Stimulated activated CD8-positive, alpha-beta memory T cell treated with anti-CD3 and anti-CD28 coated beads, Interleukin-15, amount 100 ng/mL, for 1 hour (primary cell): ENCODE results near the gene COL9A2.

ENCODE experiments used
- DNase-seq: peaks from one replicate; pipeline ENCODE4 v3.0.0-alpha.2; 2020; ENCODE audit warnings: low read depth

COL9A2 gene

DNA sequence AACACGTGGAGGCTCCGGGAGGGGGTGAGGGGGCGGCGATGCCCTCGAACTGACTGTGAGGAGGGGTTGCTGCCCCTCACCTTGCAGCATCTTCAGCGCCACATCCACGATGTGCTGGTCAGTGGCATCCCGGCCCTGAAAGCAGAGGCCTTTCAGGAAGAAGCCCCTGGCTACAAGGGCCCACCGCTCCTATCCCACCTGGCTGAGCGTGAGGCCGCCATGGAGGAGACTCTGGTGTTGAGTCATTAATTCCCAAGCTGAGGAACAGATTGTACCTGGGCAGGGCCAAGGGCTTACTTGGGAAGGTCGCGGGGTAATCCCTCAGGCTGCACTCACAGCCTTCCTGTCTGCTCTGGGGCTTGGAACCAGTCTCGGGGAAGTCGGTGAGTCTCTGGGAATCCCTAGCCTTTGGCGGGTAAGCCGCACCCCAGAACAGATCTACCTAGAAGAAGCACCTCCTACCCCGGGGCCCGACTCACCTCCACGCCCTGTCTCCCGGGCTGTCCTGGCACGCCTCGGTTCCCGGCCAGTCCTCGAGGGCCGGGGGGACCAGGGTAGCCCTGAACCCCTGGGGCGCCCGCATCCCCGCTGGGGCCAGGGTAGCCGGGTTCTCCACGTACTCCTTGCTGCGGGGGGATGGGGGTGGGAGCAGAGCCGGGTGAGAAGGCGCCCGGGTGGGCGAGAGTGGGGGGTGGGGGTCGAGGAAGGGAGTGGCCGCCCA, 13.9 kb downstream of the COL9A2 start:
- no peak for DNase-seq

DNA sequence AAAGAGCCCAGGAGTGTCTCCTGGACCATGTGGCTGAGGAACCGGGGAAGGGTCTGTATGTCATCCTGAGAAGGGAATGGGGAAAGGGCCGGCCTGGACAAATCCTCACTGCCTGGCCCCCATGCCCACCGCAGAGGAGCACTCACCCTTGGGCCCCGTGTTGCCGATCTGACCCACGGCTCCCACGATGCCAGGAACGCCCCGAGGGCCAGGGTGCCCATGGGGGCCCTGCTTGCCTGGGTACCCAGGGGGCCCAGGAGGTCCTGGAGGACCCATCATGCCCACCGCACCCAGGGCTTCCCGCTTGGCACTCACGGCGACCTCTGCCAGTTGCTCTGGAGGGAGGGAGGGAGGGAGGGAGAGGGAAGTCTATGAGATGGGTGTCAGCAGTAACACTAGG, 14.6 kb downstream of the COL9A2 start:
- DNase-seq: no peak

DNA sequence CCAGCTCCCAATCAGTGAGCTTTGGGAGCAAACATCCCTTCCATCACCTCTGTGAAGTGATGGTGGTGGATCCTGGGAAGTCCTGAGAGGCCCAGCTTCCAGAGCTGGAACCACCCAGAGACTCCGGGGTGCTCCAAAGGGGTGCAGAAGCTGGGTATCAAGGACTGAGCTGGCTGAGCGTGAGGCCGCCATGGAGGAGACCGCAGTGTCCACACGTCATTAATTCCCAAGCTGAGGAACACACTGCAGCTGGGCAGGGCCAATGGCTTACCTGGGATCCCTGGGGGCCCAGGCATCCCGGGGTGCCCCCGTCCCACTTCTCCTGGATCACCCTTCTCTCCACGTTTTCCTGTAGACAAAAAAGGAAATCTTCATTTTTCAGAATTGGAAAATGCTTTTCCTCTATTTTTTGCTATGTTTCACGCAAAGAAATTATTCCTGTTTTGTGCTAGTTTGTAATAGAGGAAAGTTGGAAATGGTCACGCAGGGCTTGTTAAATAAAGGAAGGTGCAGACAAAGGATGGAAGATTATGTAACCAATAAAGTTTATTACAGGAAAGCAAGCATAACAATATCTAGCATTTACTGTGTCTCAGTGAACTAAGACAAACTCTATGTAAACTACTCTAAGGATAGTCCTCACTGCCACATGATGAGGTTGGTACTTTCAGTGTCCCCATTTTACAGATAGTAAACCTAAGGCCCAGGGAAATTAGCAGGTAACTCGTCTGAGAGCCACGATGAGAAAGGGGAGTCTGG, 15.4 kb downstream of the COL9A2 start:
- no peak for DNase-seq

DNA sequence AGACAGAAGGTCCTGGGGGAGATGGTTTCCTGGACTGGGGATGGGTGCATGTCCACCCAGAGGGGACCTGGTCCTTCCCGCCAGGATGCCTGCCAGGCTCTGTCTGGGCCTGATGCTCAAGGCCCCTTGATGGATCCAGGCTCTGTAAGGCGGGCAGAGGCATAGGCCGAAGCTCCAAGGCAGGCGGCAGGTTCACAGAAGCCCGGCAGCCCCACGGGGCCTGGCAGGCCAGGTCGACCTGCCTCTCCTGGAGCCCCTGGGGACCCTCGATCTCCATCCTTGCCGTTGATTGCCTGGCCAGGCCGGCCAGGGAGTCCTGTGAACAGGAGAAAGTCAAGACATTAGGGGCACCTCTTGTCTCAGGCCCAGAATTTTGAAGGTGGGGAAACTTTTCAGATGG, 16.0 kb downstream of the COL9A2 start:
- no peak for DNase-seq

DNA sequence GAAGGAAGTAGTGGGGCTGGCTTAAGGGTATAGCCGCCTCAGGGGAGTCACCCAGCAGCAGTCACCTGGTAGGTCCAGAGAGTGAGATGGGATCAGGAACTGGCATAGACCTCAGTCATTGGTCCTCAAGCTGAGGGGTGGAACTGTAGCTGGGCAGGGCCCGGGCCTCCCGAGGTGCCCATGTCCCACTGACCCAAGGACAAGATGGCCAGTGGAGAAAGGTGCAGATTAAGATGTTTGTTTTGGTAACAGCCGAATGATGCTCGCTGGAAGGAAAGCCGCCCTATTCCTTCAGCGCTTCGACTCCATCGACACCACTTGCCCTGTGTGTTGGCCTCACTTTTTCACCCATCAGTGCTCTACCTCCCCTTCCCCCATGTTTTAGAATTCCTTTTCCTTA, 16.4 kb downstream of the COL9A2 start:
- no peak for DNase-seq

DNA sequence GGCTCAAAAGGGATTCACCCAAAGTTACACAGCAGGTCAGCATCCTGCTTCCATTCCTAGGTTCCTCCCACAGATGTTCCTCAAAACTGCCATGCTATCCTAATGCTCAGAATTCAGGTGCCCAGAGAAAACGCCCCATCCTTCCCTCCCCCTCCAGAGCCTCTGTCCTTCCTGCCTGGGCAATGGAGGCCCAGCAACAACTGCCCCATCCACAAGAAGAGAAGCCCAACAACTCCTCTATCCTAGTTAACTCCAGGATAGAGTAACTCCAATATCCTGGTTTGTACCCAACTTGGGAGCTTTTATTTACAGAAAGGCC, 16.9 kb downstream of the COL9A2 start:
- no peak for DNase-seq

DNA sequence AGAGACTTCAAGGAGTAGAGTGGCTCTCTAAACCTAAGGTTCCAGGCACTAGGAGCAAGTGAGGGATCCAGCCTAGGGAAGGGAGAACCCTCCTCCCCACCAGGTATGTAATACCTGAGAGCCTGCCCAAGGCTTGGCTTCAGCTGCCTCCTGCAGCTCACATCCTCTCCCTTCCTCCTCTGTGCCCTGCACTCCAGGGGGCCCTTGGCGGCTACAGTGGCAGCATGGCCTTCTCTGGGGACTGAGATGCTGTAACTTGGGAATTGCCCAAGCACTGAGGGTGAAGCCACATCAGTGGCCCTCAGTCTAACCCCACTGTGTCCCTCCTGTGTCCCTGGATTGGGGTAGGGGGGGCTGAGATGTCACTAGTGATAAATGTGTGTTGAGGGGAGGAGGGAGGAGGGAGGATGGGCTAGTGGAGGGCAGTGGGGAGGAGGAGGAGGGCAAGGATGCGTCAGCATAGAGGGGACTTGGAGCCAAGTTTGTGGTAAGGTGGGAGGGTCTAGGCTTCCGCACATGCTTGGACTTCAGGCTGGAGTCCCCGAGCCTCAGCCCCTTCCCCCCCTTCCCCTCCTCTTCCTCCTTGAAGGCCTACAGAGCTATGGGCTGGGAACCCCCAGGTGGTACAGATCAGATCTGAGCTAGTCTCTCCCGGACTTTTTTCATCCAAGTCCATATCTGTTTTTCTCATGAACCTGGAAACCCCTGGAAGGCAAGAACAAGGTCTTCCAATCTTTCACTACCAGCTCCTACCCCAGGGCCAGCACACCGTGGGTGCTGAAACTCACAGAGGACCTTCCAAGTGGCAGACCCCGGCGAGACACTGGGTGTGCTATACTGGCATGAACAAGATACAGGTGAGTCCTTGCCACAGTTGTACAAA, 17.5 kb downstream of the COL9A2 start:
- no peak for DNase-seq

DNA sequence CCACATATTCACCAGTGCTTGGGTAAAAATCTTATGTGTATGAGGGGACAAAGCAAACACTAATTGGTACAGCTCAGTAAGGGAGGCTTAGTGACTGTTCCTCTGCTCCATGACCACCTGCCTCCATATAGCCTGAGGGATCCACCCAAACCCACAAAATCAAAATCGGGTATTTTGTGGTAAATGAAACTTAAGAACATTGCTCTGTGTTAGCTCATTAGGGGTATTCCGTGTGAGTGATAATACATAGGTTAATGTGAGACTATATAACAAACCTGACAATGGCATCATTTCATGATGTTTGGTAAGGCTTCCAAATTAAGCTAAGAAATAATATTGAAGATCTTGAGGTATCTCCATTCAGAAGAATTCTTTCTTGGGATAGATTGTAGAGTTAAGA, 25.8 kb downstream of the COL9A2 start:
- DNase-seq: no peak

DNA sequence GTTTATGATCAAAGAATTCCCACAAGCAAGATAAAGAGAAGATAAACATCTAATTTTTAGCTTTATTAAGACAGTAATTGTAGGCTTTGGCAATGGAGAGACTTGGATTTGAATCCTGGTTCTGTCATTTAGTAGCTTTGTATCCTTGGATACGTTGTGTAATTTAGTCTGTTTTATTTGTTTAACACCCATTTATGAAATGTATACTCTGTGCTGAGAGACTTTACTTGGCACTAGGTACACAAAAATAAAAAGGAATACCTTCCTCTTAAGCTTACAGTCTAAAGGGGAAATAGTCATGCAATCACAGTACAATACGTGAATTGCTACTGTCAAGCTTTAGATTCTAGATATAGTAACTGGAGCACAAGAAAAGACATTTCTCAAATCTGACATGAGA, 35.2 kb downstream of the COL9A2 start:
- no peak for DNase-seq

DNA sequence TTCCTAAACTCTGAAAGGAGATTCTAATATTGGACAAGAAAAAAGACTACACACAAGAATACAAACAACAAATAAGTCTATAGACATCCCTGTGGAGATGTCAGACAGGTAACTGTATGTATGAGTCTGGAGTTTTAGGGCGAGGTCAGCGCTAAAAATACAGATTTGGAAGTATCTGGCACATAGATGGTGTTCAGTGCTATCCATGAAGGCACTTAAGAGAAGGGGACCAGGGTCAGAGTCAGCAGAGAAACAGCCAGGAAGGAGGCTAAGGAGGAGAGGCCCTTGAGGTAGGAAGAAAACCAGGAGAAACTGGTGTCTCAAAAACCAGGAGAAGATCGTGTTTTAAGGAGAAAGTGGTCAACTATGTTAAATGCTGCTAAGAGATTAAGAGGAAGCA, 41.0 kb downstream of the COL9A2 start:
- DNase-seq: no peak

DNA sequence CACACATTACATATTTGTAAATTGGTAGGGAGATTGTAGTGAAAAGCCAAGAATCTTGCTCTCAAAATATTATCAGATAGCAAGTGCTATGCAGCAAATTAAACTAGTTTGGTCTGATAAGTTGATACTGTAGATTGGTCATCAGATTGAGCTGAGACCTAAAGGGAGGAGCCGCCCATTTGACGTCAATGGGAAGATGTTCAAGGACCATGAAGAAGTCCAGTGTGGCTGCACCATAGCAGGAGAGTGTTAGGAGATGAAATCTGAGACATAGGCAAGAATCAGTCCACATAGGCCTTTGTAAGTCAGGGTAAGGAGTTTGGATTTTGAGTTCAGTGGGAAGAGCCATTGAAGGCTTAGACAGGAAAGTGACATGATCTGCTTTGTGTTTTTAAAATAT, 42.8 kb downstream of the COL9A2 start:
- DNase-seq: no peak

DNA sequence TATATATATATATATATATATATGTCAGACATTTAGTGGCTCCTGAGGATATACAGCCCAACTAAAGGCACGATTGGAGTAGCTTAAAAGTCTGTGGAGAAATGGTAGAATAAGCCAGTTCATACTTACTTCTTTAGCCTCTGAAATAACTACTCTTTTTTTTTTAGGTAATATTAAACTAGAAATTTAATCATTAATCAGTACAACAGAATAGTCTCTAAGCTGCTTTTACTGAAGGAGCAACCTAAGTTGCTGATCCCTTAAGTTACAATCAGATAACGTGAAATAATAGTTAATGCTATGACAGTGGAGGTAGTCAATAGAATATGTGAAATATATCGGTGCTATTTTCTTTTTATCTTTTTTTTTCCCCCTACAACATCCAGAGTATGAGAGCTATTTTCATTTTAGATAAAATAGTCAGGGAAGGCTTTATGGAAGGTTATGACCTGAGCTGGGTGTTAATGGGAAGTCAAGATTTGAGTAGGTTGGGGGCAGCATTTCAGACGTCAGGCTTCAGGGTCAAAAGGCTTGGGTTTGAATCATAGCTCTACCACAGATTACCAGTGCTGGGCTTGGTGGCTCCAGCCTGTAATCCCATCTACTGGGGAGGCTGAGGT, 43.4 kb downstream of the COL9A2 start:
- DNase-seq: no peak

DNA sequence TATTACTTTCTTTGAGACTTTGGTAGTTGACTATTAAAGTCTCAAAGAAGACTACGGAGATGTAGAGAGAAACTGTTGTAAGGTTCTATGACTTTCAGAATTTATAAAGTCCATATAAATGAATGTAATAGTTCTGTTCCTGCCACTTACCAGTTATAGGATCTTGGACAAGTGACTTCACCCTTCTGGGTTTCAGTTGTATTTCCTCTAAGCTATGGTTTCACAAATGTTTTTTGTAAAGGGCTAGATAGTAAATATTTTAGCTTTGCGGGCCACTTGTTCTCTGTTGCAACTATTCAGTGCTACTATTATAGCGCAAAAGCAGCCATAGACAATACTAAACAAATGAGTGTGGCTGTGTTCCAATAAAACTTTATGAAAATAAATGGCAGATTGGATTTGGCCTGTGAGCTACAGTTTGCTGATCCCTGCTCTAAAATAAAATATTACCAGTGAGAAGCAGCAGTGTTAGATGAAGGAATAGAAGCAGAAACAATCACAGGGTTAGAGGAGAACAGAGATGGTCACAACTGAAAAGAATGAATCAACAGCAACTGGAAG, 44.4 kb downstream of the COL9A2 start:
- no peak for DNase-seq

DNA sequence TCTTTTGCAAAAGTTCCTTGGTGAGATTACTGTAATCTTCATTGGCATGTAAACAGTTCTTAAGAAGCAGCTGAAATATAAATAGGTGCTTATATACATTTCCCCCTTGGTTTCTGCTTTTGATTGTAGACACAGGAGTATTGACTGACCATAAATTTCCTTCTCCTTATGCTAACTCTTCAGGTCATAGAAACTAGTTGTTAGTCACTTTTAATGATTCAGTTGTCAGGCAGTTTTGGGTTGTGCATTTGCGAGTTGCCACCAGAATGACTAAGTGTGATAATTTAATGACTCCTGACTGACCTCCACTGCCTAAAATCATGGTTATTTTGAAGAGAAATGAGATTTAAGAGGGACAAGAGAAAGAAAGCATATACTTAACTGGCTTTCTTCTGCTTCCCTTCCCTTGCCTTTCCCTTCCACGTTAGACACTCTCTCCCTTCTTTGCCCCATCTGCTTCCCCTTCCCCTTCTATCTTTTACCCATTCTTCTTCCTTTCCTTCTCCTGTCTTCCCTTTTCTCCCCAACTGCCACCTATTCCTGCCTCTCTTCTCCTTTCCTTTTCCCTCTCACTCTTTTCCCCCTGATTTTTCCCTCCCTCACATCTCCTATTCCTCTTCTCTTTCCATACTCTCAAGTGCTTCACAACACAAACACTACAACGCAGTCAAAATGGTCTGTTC, 46.8 kb downstream of the COL9A2 start:
- no peak for DNase-seq

DNA sequence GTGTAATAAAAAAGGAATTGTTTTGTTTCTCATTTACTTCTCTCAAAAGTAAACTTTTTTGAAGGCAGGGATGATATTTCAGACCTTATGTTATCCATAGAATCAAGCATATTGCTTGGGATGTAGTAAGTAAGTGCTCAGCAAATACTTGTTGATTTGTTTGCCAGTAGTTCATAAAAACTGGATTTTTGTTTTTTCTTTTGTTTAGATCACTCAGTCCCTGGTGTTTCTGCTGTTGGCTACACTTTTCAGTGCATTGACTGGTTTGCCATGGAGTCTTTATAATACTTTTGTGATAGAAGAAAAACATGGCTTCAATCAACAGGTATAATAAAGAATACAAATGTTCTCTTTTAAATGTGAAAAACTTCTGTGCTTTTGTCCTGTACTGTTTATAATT, 48.9 kb downstream of the COL9A2 start:
- DNase-seq: no peak

DNA sequence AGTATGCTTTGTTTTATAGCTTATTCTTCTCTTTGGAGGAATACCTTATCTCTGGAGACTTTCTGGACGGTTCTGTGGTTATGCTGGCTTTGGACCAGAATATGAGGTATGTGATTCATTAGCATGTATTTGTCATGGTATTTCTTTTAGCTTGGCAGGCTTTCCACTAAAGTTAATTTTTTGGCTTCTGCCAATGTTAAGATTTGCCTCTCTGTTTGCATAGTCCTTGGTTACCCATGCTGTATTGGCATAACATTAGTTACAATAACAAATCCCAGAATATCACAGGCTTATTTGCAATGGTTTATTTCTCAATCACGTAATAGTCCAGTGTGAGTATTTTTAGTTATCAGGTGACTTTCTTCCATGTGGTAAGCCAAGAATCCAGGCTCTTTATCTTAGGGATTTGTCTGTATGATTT, 49.3 kb downstream of the COL9A2 start:
- no peak for DNase-seq

DNA sequence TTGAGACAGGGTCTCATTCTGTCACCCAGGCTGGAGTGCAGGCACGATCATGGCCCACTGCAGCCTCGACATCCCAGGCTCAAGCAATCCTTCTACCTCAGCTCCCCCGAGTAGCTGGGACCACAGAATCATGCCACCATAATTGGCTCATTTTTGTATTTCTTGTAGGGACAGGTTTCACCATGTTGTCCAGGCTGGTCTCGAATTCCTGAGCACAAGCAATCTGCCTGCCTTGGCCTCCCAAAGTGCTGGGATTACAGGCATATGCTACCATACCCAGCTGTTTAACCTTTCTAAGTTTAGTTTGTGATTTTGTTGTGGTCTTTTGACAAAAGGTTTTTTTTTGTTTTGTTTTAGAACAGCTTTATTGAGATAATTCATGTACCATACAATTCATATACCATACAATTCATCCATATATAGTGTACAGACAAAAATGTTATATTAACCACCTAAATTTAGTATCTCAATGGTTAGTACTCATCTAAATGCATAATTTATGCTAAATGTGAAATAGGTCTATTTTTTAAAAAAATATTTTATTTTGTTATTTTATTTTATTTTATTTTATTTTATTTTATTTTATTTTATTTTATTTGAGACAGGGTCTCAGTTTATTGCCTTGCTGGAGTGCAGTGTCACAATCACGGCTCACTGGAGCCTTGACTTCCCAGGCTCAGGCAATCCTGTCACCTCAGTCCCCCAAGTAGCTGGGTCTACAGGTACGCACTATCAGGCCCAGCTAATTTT, 50.1 kb downstream of the COL9A2 start:
- DNase-seq: no peak

DNA sequence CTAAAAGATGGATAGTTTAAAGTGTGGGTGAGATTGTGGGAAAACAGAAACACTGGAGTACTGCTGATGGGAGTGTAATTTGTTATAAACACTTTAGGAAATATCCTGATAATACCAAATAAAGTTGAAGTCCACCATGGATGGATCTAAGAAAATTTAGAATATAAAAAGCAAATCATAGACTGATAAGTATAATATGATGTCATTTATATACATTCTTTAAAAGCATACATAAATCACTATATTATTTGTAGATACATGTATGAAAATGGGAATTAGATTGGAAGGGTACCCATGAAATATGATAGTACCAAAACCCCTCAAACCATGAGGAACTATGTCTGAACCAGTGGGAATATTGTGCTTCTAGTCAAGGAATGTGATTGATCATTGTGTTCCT, 51.2 kb downstream of the COL9A2 start:
- no peak for DNase-seq

DNA sequence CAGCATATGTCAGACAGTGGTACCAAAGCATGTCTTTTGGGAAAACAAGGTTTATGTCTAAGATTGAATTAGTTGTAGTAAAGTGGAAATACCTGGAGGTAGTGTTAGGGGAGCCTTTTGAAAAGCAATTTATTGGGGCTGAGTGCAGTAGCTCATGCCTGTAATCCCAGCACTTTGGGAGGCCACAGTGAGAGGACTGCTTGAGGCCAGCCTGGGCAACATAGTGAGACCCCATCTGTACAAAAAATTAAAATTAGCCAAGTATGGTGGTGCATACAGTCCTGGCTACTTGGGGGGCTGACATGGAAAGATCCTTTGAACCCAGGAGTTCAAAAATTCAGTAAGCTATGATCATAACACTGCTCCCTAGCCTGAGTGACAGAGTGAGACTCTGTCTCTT, 51.8 kb downstream of the COL9A2 start:
- no peak for DNase-seq

DNA sequence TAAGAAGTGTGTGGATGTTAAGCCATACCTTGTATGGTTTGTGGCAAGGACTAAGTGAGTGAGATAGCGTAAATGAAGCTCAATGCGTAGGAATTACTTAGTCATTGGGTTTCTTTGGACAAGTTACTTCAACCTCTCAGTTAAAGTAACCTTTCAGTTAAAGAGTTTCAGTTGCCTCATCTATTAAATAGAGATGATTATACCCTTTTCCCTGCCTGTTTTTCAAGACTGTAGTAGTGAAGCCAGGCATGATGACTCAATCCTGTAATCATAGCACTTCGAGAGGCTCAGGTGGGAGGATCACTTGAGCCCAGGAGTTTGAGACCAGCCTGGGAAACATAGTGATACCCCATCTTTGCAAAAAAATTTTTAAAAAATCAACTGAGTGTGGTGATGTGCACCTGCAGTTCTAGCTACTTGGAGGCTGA, 52.7 kb downstream of the COL9A2 start:
- no peak for DNase-seq

DNA sequence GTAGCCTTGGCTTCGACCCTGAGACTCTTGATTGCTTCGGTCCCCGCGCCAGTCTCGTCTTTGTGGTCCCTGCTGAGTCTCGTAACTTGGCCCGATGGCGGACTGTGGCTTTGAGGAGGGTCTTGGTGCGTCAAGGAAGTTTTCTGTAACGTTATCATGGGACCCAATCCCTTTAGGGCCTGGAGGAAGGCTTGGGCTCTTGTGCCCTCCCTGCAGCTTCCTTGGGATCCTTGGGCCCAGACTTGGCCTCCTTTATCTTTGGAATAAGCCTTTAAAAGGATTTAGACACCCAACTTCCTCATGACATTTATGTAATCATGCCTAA, 58.7 kb downstream of the COL9A2 start:
- DNase-seq: no peak
